GM12892 (cell line): ENCODE data around the gene LTB4R.
"Not testable (repeated sequence)": the region's sequence is repeated elsewhere in the genome, so short reads cannot be mapped to it uniquely, and the experiment has no call there.

Source experiments
- DNase-seq: peaks from one replicate; pipeline ENCODE4 v3.0.0; 2011; ENCODE audit not compliant: insufficient read length
- FAIRE-seq: peaks from 2 replicates; lab custom pipeline; 2011; peaks lifted over from hg19 to GRCh38; lab: Jason Lieb, UNC
- POLR2A ChIP-seq: IDR thresholded peaks from 2 replicates; pipeline ENCODE4 v1.6.1; 2011; ENCODE audit warnings: low read depth, low read length, control low read depth
- POLR2AphosphoS5 ChIP-seq: IDR thresholded peaks from 2 replicates; pipeline ENCODE4 v1.6.1; 2011; ENCODE audit warnings: low read depth, low read length, control low read depth
- TAF1 ChIP-seq: IDR thresholded peaks from 2 replicates; pipeline ENCODE4 v1.6.1; 2011; ENCODE audit warnings: low read depth, mild to moderate bottlenecking, control low read depth, low read length, borderline replicate concordance

Gene LTB4R

GRCh38 chr14:24340606-24341005 is 29.3 kb downstream of the LTB4R start:
- TF ChIP-seq POLR2AphosphoS5, result no peak
- TF ChIP-seq POLR2A, result no peak
- TF ChIP-seq TAF1, result no peak
- DNase-seq (no peak), FAIRE-seq (no peak)

DNA sequence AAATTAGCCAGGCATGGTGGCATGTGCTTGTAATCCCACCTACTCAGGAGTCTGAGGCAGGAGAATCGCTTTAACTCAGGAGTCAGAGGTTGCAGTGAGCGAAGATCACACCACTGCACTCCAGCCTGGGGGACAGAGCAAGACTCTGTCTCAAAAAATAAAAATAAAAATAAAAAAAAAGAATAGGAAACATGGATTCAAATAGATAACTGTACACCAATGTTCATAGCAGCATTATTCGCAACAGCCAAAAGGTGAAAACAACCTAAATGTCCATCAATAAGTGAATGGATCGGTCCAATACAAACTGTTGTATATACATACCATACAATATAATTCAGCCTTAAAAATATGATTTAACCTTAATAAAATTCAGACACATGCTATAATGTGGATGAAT is 31.6 kb downstream of the LTB4R start:
- no peak for DNase-seq
- no peak for TF ChIP-seq TAF1
- no peak for TF ChIP-seq POLR2AphosphoS5
- FAIRE-seq, result no peak

DNA sequence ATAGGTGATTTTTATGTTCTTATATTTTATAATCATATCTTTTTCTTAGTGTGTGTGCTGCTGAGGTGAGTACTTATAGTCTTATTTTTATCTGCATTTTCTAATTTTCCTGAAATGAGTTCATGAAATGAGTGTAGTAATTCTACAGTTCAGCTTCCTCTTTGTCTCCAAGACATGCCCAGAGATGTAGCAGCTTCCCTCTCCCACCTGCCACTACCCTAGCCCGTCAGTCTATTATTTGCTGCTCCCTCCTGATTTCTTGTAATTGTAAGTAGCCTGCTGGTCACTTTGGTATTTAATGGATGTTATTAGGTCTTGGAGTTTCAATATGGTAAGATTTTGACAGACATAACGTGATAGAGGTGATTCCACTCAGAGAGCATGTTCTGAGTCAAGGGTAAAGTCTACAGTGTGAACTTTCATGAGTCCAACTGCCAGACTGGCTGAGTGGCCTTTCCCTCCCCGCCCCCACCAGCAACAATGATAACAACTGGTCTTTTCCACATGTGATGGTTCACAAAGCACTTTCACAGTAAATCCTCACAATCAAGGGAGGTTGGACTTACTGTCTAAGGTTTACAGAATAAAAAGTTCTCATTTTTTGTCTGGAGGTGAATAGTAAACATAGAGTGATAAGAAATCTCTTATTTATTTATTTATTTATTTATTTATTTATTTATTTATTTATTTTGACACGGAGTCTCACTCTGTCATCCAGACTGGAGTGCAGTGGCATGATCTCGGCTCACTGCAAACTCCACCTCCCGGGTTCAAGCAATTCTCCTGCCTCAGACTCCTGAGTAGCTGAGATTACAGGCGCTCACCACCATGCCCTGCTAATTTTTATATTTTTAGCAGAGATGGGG is 32.7 kb downstream of the LTB4R start:
- DNase-seq, result no peak
- TF ChIP-seq POLR2A (no peak), POLR2AphosphoS5 (no peak), TAF1 (no peak)
- no peak for FAIRE-seq

DNA sequence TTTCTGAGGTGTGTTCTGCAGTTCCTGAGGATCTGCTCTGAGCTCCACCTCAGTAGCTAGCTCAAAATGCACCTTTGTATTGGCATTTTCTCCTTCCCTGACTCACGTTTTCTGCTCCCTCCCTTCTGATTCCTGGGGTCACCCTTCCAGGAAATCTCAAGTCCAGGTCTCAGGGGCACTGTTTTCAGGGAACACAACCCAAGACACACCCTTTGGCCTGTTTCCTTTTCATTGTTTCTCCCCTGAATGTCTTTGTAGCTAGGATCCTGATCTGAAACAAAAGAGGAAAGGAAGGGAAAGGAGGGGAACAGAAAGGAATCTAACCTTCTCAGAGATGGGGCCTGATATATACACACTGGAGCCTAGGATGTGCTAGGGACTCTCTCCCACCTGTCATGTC is 35.8 kb downstream of the LTB4R start:
- TF ChIP-seq POLR2A (no peak), TAF1 (no peak), POLR2AphosphoS5 (no peak)
- no peak for DNase-seq
- FAIRE-seq, result no peak

DNA sequence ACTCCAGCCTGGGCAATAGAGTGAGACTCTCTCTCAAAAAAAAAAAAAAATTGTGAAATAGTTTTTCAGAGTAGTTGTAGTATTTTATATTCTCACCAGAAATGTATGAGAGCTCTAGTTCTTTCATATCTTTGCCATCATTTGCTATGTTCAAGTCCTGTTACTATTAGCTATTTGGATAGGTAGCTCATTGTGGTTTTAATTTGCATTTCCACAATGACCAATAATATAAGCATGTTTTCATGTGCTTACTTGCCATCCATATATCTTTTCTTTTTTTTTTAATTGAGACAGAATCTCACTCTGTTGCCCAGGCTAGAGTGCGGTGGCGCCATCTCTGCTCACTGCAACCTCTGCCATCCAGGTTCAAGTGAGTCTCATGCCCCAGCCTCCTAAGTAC is 36.9 kb downstream of the LTB4R start:
- TF ChIP-seq POLR2AphosphoS5 (no peak), POLR2A (no peak), TAF1 (no peak)
- DNase-seq, result no peak
- FAIRE-seq, result no peak

GRCh38 chr14:24349742-24350141 is 38.4 kb downstream of the LTB4R start:
- no peak for TF ChIP-seq TAF1
- TF ChIP-seq POLR2A, result no peak
- no peak for TF ChIP-seq POLR2AphosphoS5
- FAIRE-seq (no peak), DNase-seq (no peak)

GRCh38 chr14:24351517-24351916 is 40.2 kb downstream of the LTB4R start:
- no peak for FAIRE-seq
- TF ChIP-seq POLR2AphosphoS5, result no peak
- no peak for TF ChIP-seq POLR2A
- no peak for TF ChIP-seq TAF1
- DNase-seq, result no peak

DNA sequence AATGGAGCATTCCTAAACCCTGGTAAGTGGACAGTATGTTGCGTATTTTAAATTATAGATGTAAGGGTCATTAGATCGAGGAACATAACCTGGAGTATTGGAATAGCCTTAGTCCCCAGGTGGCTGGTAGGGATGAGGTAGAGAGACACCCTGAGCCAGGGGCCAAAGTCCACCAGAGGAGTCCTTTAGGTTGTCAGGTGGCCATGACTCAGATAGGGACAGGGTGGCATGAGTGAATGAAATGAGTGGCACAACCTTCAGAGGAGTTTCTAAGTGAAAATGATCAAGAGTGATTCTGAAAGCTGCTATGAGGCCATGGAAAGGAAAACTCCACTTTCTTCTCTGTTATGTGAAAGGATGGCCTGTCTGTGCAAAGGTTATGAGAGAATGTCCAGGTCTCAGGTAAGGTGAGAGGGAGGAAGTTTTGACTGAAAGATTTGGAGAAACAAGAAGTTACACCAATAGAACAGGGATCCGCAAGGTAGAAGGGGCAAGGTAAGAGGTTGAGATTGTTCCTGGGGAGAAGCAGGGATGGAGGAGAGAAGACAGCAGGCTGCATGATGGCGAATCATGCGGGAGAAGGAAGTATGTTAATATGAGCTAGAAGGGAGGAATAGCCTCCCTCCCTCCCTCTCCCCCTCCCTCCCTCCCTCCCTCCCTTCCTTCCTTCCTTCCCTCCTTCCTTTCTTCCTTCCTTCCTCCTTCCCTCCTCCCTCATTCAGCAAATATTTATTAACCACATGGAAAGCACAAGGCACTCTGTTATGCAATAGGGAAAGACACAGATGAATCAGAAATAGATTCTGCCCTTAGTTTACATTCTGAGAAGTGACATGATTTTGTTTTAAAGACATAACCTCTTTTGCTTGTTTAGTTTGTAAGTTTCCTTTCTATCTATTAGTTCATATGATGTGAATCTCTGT is 42.5 kb downstream of the LTB4R start:
- no peak for DNase-seq
- TF ChIP-seq POLR2A (no peak), TAF1 (no peak), POLR2AphosphoS5 (no peak)
- FAIRE-seq, result no peak

DNA sequence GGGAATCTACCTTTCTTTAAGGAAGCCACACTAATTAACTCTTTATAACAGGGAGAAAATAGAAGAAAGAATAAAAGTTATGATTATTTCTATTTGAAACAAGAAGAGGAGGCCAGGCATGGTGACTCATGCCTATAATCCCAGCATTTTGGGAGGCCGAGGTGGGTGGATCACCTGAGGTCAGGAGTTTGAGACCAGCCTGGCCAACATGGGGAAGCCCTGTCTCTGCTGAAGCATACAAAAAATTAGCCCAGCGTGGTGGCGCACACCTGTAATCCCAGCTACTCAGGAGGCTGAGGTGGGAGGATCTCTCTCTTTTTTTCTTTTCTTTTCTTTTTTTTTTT is 43.2 kb downstream of the LTB4R start:
- not testable (repeated sequence) for DNase-seq, FAIRE-seq

DNA sequence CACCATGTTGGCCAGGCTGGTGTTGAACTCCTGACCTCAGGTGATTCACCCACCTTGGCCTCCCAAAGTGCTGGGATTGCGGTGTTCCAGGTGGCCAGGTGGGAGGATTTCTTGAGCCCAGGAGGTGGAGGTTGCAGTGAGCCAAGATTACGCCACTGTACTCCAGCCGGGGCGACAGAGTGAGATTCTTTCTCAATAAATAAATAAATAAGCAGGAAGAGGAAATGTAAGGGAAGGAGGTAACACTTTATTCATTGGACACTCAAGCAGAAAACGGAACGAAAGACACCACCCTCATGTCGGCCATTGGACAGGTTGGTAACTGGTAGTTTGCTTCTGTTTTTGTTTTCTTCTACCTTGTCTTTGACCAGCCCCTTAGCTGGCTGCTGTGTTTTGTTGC is 43.7 kb downstream of the LTB4R start:
- no peak for FAIRE-seq
- TF ChIP-seq POLR2AphosphoS5 (no peak), TAF1 (no peak)

GRCh38 chr14:24356208-24356607 is 44.9 kb downstream of the LTB4R start:
- DNase-seq, result no peak
- TF ChIP-seq POLR2AphosphoS5 (no peak), POLR2A (no peak), TAF1 (no peak)
- FAIRE-seq, result no peak

More for the DNA sequence above, 43.7 kb downstream of the LTB4R start:
- no peak for DNase-seq

DNA sequence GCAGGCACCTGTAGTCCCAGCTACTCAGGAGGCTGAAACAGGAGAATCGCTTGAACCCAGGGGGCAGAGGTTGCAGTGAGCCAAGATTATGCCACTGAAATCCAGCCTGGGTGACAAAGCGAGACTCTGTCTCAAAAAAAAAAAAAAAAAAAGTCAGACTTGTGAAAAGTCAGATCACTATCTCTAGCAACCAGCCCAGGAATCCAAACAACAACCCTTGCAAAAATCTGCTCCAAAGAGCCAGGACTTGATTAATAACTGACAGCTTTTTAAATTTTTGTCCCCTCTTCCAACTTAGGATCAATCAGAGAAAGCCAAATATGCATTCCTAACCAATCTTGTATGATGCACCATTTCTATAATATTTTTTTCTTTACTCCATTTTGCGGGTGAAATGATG is 49.0 kb downstream of the LTB4R start:
- TF ChIP-seq POLR2A (no peak), POLR2AphosphoS5 (no peak), TAF1 (no peak)
- FAIRE-seq (no peak), DNase-seq (no peak)

- FAIRE-seq (no peak), DNase-seq (no peak)
- TF ChIP-seq TAF1, result no peak
- TF ChIP-seq POLR2A, result no peak
- TF ChIP-seq POLR2AphosphoS5, result no peak
Measured at GRCh38 chr14:24361326-24361725, 50.0 kb downstream of the LTB4R start.
